PC-9 (cell line): ENCODE results near the gene PRUNE2. TPM values are rescaled to one million over a fixed set of nuclear protein-coding genes. Genes with fewer than 3 reads are reported as not detected.

Source experiments
- BruUV-seq: library from RNA; stranded (reverse); fragments of 400-500 nt; replicated peaks from 2 replicates; lab custom pipeline; 2021; lab: Mats Ljungman, UMichigan
- CTCF ChIA-PET: fragments of 300-600 bp; sonication (Branson Sonifier 250); formaldehyde crosslinking; loops from one replicate; lab custom pipeline; 2022; ENCODE audit warnings: antibody characterized with exemption; lab: Charles Lee
- POLR2A ChIA-PET: fragments of 300-600 bp; sonication (Branson Sonifier 250); formaldehyde crosslinking; loops from one replicate; lab custom pipeline; 2022; ENCODE audit warnings: antibody characterized with exemption; ENCODE audit not compliant: unreplicated experiment; lab: Charles Lee
- DNase-seq, 2 experiments: peaks; one replicate each; pipeline versions ENCODE4 v3.0.0 to v3.0.0-alpha.2; 2015 to 2022; ENCODE audit warnings: mixed read lengths in 1 of 2
- H2AFZ ChIP-seq: fragments of 200-600 bp; sonication (generic); 2 replicates; pipeline ENCODE4 v1.8.1; 2017; ENCODE audit warnings: antibody characterized with exemption
- H3F3A ChIP-seq: fragments of 200-600 bp; sonication (generic); 2 replicates; pipeline ENCODE4 v1.8.1; 2017; ENCODE audit warnings: antibody characterized with exemption, mild to moderate bottlenecking, low read depth; ENCODE audit not compliant: insufficient read depth
- H3K27ac ChIP-seq: fragments of 200-600 bp; sonication (generic); 2 replicates; pipeline ENCODE4 v1.6.1; 2016; ENCODE audit warnings: mixed run types
- H3K27me3 ChIP-seq: fragments of 200-600 bp; sonication (generic); 2 replicates; pipeline ENCODE4 v1.6.1; 2016; ENCODE audit warnings: low read depth, mixed run types; ENCODE audit not compliant: insufficient read depth
- H3K36me3 ChIP-seq: fragments of 200-600 bp; sonication (generic); 2 replicates; pipeline ENCODE4 v1.6.1; 2016; ENCODE audit warnings: low read depth, mixed run types
- H3K4me1 ChIP-seq: fragments of 200-600 bp; sonication (generic); replicated peaks from 2 replicates; pipeline ENCODE4 v1.6.1; 2016; ENCODE audit warnings: mixed run types; ENCODE audit not compliant: insufficient read depth
- H3K4me2 ChIP-seq: fragments of 200-600 bp; sonication (generic); 2 replicates; pipeline ENCODE4 v1.6.1; 2017; ENCODE audit warnings: mixed run types
- H3K4me3 ChIP-seq: fragments of 200-600 bp; sonication (generic); 2 replicates; pipeline ENCODE4 v1.6.1; 2016; ENCODE audit warnings: mixed run types
- H3K79me2 ChIP-seq: fragments of 200-600 bp; sonication (generic); 2 replicates; pipeline ENCODE4 v1.6.1; 2017; ENCODE audit warnings: low read depth, mixed run types
- H3K9me2 ChIP-seq: fragments of 200-600 bp; sonication (generic); 2 replicates; pipeline ENCODE4 v1.8.1; 2017; ENCODE audit warnings: mild to moderate bottlenecking; ENCODE audit not compliant: insufficient read depth
- H3K9me3 ChIP-seq: fragments of 200-600 bp; sonication (generic); 2 replicates; pipeline ENCODE4 v1.8.1; 2016; ENCODE audit warnings: low read depth; ENCODE audit not compliant: insufficient read depth
- H4K20me1 ChIP-seq: fragments of 200-600 bp; sonication (generic); 2 replicates; pipeline ENCODE4 v1.8.1; 2017; ENCODE audit not compliant: insufficient read depth
- CTCF ChIP-seq: fragments of 200-600 bp; sonication (generic); conservative IDR thresholded peaks from 2 replicates; pipeline ENCODE4 v1.6.1; 2017; ENCODE audit warnings: mixed run types, antibody characterized with exemption, mild to moderate bottlenecking, moderate library complexity
- EZH2 ChIP-seq: fragments of 200-600 bp; sonication (generic); IDR thresholded peaks from 2 replicates; pipeline ENCODE4 v1.8.0; 2017; ENCODE audit warnings: antibody characterized with exemption, low read depth
- intact Hi-C: fragments of 100-400 bp; cut with micrococcal nuclease; formaldehyde crosslinking; loops from one replicate; pipeline ENCODE4 v1.10.0; 2022; ENCODE audit not compliant: unreplicated experiment
- total RNA-seq: library from RNA; stranded (reverse); gene quantifications from 2 replicates; pipeline ENCODE4 v1.2.3, GENCODE V29; 2021

The PRUNE2 gene
- total RNA-seq, 1 experiment from 2014 or later = 0.20 TPM

DNA sequence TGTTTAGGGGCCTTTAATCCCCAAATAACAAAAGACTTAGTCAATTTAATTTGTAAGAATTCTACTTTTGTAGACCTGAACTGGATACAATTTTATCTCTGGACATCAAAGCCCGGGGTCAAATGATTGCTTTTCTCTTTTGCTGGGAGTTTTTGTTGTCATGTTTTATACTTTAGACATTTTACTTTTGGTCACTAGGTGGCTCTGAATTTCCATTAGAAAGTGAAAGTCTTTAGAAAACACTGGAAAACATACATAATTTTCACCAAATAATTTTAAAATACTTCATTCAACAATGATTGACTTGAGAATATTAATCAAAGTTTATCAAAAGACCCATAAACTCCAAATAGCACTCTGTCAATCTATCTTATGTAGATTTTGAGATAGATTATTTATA, 144.5 kb downstream of the PRUNE2 start:
- no peak overlapping the region for H3K4me2 ChIP-seq
- POLR2A ChIA-PET = no interaction called here
- CTCF ChIA-PET = no interaction called here
- no peaks in the 10 kb centered on the region for H3K9me3 ChIP-seq
- no peak overlapping the region for H3K27ac ChIP-seq
- no peaks in the 10 kb centered on the region for H3F3A ChIP-seq
- no peaks in the 10 kb centered on the region for H3K4me1 ChIP-seq
- H3K79me2 ChIP-seq = no peaks in the 10 kb centered on the region
- H3K36me3 ChIP-seq = no peaks in the 10 kb centered on the region
- BruUV-seq = no TSS peak
- intact Hi-C loops = no loop called here
- H4K20me1 ChIP-seq = no peaks in the 10 kb centered on the region
- H2AFZ ChIP-seq = no peak overlapping the region
- no peak for TF ChIP-seq EZH2
- TF ChIP-seq CTCF = peak; percentile 56
- no peaks in the 10 kb centered on the region for H3K9me2 ChIP-seq
- no peak overlapping the region for H3K4me3 ChIP-seq
- DNase-seq = no peak
- H3K27me3 ChIP-seq = peaks cover 82% of the 10 kb centered on the region

DNA sequence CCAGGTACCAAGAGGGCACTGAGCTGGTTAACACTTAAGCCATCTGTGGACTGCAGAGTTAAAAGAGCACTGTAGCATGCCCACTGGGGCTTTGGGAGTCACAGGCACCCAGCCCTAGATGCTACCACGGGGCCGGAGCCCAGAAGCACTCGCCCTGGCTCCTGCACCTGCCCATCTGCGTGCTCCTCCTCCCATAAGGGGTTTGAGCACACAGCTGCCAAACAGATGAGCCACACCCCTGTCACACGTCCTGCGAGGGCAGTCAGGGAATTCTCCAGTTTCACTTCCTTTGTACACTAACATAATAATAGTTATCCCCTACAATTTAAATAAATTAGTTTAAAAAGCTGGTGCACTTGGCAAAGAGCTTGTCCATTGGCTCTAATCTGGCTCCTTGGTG, 146.2 kb downstream of the PRUNE2 start:
- H3K9me3 ChIP-seq = no peaks in the 10 kb centered on the region
- POLR2A ChIA-PET = no interaction called here
- H3K4me3 ChIP-seq = no peak overlapping the region
- CTCF ChIA-PET = no interaction called here
- no TSS peak for BruUV-seq
- H2AFZ ChIP-seq = no peak overlapping the region
- H3K27me3 ChIP-seq = peaks cover 65% of the 10 kb centered on the region
- no peaks in the 10 kb centered on the region for H3K9me2 ChIP-seq
- DNase-seq = no peak
- TF ChIP-seq EZH2 (no peak), CTCF (no peak)
- H3K36me3 ChIP-seq = no peaks in the 10 kb centered on the region
- H3F3A ChIP-seq = no peaks in the 10 kb centered on the region
- H3K27ac ChIP-seq = no peak overlapping the region
- no peaks in the 10 kb centered on the region for H3K4me1 ChIP-seq
- H3K79me2 ChIP-seq = no peaks in the 10 kb centered on the region
- H4K20me1 ChIP-seq = no peaks in the 10 kb centered on the region
- intact Hi-C loops = loop anchor here (5.0 kb wide), 1 partner anchor 393 kb away; no protein-coding TSS in a partner anchor
- no peak overlapping the region for H3K4me2 ChIP-seq

DNA sequence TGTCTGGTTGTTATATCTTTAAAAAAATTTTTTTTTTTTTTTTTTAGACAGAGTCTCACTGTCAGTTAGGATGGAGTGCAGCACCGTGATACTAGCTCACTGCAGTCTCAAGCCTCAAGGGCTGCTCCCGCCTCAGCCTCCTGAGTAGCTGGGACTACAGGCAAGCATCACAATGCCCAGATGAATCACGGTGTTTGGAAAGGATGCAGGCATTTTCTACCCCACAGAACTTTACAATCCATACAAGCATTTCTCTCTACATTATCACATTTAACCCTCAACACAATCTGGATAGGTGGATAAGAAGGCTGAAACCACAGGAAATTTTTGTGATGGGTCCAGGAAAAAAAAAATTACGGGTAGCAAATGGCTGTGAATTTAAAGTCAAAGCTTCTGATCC, 147.4 kb downstream of the PRUNE2 start:
- ChIA-PET CTCF (no interaction called here), POLR2A (no interaction called here)
- Histone ChIP-seq H3K36me3 (no peaks in the 10 kb centered on the region), H2AFZ (no peak overlapping the region), H3K4me1 (no peaks in the 10 kb centered on the region), H3K27ac (no peak overlapping the region), H3K9me3 (no peaks in the 10 kb centered on the region), H4K20me1 (no peaks in the 10 kb centered on the region), H3K9me2 (no peaks in the 10 kb centered on the region), H3F3A (no peaks in the 10 kb centered on the region), H3K27me3 (peaks cover 63% of the 10 kb centered on the region), H3K4me2 (no peak overlapping the region), H3K79me2 (no peaks in the 10 kb centered on the region), H3K4me3 (no peak overlapping the region)
- intact Hi-C loops = loop anchor here (5.0 kb wide), 1 partner anchor 394 kb away; no protein-coding TSS in a partner anchor
- DNase-seq = no peak
- BruUV-seq = no TSS peak
- TF ChIP-seq CTCF = no peak
- no peak for TF ChIP-seq EZH2
